SW 1271 (cell line): Measurements from ENCODE around the gene DCST2.

Experiments
- DNase-seq, 2 experiments: peaks; one replicate each; lab custom pipeline; 2025; lab: John Stamatoyannopoulos, UW

The DCST2 gene

DNA sequence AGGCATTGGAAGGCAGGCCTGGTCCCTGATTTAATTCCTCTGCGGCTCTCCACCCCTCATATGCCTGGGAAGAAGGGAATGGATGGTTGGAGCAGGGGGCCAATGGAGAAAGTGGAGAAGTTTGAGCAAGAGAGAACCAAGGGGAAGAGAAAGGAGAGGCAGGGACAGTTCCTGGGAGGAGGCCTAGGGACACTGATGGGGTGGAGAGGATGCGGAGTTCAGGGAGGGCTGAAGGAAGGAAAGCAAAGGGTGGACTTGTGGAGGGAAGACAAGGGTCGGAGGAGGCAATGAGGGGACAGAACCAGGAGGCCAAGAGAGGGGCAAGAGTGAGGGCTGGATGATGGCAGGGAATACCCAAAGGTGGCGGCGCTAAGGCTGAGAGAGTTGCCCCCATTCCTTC lies 23.8 kb downstream of the DCST2 start:
- no peak for DNase-seq

DNA sequence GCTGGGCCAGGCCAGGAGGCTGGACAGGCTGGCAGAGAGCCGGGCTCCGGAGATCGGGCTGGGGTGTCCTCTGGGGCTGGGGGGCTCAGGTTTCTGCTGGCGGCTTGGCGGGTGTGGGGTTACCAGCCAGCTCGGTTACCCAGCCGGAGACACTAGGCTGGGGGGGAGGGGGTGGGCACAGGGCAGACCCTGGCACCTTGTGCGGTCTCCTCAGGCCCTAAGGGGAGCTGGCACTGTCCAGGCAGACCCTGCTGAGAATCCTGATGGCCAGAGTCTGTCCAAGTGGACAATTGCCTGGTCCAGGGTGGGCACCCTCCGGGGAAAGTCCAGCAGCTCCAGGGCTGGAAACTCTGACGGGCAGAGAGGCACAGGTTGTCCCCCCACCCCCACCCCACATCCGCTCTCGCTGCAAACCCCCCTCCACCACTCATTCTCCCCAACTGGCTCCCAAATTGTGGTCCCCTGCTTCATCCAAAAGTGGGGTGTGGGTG lies 24.3 kb downstream of the DCST2 start:
- no peak for DNase-seq

- DNase-seq, result no peak
Measured at GRCh38 chr1:155008015-155008941, 25.3 kb downstream of the DCST2 start.

DNA sequence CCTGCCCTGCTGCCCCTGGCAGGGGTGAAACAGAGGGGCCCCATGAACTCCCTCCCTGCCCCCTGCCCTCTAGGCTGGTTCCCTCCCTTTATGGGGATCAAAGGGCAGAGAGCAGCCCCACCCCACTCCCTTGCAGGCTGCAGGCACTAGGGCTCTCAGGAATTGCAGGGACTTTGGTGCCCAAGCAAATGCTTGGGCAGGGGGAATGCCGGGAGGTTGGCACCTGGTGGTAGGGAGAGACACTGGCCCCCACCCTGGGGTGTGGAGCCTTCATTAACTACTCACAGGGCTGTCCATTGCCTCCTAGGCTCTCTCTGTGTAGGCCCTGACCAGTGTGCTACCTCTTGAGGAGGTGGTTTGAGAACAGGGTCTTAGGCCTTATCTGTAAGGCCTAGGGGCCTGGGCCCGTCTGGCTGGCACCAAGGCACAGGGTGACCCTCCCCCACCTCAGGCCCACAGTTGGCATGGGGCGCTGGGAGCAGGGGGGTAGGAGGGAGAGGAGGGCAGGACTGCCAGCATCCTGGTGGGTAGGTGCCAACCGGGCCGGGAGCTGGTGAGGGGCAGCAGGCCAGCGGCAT lies 26.2 kb downstream of the DCST2 start:
- no peak for DNase-seq

DNA sequence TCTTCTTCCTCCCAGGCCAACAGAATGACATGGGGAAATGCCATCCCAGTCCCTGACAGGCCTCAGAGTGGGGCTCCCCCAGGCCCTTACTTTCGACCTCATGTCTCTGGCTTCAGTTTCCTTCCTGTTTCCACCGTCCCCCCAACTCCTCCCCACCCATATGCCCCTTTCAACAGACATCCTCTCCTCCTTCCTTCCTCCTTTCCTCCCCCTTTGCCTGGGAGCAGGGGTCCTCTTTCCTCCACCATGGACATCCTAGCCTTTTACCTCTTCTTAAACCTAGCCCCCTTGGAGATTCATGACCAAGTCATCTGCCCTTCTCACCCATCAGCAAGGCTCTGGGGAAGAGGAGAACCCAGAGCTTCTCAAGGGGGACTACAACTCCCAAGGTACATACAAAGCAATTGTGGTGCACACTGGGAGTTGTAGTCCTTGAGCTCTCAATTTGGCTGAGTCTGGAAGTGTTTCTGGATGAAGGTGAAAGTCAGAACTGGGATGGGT lies 26.9 kb downstream of the DCST2 start:
- peak in 1 of 2 experiments; percentile 18 for DNase-seq

GRCh38 chr1:155005076-155006011 lies 28.2 kb downstream of the DCST2 start:
- DNase-seq, result no peak

GRCh38 chr1:155004352-155005075 lies 29.1 kb downstream of the DCST2 start:
- no peak for DNase-seq

- DNase-seq, result peak in 1 of 2 experiments; percentile 40
Measured at GRCh38 chr1:155003766-155004351, 29.7 kb downstream of the DCST2 start.

GRCh38 chr1:155003227-155003765 lies 30.3 kb downstream of the DCST2 start:
- DNase-seq, result no peak

- DNase-seq, result no peak
Measured at GRCh38 chr1:155002464-155003226, 30.9 kb downstream of the DCST2 start, which contains the start of gene ZBTB7B. Gene ZBTB7B (plus strand): TSS chr1:155002802. CDS start chr1:155014661, 11,859 bp downstream.

DNA sequence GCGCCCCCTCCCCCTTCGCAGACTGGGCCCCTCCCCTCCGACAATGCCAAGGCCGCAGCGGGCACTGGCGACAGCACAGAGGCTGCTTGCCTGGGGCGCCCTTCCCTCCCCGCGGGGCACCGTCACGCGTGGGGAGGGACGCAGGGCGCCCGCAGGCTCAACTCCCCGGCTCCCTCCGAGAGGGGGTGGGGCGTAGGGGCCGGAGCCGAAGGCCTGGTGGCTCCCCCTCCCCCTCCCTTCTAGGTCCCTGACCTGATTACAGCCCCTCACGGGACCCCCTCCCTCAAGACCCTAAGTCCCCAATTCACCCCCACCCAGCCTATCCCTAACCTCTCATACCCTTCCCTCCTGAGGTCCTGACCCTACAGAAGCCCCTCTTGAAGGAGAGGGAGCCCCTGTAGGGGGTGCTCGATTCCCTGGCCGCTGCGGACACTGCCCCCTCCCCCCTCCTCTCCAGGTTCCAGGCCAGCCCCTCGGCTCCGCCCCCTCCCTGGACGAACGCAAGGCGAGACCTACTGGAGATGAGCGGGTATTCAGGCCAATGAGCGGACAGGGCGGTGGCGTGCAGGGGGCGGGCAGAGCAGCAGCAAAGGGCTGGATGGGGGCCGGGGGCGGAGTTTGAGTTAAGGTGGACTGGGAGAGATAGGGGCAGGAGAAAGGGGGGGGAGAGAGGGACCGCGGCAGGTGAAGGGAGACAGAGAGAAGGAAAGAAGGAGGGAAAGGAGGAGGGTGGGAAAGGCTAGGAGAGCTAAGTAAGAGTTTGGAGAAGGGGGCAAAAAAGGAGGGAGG lies 31.7 kb downstream of the DCST2 start:
- DNase-seq, result peak; percentile 86 to 94

GRCh38 chr1:155001425-155001674 lies 32.2 kb downstream of the DCST2 start:
- DNase-seq, result peak in 1 of 2 experiments; percentile 54

GRCh38 chr1:155000726-155001424 lies 32.7 kb downstream of the DCST2 start:
- DNase-seq, result peak; percentile 48 to 70

DNA sequence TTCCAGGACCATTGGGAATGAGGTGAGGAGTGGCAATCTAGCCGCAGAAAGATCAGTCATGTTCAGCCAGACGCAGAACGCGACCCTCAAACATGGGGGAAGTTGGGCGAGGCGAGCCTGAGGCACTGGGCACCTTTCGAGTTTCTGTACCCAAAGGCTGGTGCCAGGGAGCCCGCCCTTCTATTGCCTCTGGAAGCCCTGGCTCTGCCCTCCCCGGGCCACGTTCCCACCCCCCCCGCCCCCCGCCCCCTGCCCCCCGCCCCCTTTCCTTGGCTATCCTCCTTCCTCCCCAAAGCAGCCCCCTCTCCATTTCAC lies 33.2 kb downstream of the DCST2 start:
- no peak for DNase-seq

DNA sequence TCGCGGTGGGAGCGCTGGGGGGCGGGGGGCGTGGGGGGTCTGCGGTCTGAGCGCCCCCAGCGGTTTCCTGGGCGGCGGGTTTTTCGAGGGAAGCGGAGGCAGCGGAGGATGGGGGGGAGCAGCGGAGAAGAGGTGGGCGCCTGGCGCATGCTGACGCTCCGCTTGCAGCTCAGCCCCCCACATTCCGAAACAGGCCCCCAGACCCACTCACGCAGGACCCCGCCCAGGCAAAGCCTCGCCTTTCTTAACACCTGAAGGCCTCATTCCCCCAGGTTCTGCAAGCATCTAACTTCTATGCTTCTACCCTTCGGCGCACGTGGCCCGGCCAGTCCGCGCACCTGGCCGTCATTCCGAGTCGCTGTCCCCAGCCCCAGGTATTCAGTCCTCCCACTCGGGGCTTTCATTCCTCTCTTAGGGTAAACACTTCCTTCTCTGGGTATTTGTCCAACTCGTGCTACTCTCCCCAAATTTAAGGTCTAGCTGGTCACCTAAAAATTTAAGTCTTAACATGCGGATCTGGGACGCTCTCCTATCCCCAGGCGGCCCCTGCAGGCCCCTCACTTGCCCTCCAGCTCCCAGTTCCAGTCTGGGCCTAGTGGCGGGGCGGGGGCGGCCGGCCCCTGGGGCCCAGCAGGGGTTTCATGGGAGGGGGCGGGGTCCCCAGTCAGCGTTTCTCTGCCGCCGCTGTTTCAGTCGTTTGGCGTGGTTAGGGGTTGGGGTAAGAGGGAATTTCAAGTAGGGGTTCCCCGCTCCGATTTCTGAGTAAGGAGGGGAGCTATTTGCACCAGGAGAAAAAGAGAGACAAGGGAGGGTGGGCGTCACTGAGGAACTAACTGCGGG lies 33.8 kb downstream of the DCST2 start:
- DNase-seq, result no peak

DNA sequence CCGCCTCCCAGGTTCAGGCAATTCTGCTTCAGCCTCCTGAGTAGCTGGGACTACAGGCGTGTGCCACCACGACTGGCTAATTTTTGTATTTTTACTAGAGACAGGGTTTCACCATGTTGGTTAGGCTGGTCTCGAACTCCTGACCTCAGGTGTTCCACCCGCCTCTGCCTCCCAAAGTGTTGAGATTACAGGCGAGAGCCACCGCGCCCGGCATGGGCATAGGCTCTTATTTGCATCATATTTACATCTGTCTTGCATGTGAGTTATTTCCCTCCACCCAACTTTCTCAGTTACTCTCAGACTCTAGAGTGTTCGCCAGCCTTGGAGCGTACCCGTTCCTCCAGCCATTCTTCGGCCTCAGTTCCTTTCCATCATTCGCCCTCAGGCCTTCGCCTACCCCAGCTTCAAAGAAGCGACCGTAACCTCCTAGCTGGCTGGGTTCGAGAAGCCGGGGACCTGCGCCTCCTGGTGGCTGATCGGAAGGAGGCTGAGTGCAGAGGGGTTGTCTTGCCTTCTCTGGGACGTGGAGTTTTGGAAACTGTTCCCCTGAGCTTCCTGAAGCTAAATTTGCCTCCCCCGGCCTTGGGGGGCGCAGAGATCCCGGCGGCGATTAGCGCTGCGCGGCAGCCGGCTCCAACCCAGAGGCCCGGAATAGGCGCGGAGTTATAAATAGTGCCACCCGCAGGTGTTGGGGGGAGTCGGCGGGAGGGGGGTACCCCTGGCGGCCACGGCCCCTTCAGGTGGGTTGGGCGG lies 34.6 kb downstream of the DCST2 start:
- peak in 1 of 2 experiments; percentile 36 for DNase-seq

- DNase-seq, result no peak
Measured at GRCh38 chr1:154998201-154998780, 35.3 kb downstream of the DCST2 start.
